HG03139 (cell line): ENCODE measurements around the gene UBTF.
"Not testable (repeated sequence)": the region's sequence is repeated elsewhere in the genome, so short reads cannot be mapped to it uniquely, and the experiment has no call there.

Source experiments
- ATAC-seq: cut with Tn5 transposase; IDR thresholded peaks from one replicate; pipeline ENCODE4 v1.9.1; 2021; ENCODE audit not compliant: unreplicated experiment

Gene UBTF

DNA sequence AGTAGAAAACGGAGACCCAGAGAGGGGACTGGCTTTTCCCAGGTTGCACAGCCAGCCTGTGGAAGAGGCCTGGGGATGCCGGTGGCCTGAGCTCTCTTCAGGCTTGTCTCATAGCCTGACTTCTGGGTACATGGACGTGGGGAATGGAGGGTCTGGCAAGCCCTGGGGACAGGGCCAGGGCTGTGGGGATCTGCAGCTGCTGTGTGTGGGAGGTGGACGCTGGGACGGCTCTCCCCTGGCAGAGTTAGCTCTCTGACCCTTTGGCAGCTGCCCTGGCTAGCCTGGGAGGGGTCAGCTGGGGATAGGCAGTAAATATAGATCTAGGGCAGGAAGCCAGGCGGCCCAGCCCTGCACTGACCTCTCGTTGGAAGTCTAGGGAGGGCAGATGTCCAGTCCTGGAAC, 28.0 kb upstream of the UBTF start:
- ATAC-seq, result no peak

DNA sequence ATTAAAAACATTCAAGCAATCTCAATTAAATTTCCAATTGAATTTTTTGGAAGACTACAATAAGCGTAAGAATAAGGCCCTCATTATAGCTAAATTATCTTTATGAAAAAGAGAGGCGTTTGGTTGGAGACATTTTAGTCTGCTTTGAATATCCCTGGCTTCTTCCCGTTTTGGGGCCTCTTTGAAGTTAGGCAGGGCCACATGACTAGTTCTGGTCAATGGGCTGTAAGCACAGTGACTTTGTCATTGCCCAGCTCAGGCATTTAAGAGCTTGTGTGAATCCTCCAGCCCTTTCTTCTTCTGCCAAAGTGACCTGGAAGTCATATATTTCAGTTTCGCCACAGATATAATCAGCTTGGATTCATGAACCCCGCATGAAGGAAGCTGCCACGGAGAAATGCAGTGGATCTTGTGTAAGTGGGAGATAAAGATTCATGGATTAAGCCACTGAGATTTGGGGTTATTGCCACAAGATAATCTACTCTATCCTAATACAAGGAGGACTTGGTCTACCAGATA, 21.7 kb upstream of the UBTF start:
- no peak for ATAC-seq

DNA sequence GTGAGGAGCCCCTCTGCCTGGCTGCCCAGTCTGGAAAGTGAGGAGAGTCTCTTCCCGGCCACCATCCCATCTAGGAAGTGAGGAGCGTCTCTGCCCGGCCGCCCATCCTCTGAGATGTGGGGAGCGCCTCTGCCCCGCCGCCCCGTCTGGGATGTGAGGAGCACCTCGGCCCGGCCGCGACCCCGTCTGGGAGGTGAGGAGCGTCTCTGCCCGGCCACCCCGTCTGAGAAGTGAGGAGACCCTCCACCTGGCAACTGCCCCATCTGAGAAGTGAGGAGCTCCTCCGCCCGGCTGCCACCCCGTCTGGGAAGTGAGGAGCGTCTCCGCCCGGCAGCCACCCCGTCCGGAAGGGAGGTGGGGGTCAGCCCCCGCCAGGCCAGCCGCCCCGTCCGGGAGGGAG, 18.4 kb upstream of the UBTF start:
- not testable (repeated sequence) for ATAC-seq

DNA sequence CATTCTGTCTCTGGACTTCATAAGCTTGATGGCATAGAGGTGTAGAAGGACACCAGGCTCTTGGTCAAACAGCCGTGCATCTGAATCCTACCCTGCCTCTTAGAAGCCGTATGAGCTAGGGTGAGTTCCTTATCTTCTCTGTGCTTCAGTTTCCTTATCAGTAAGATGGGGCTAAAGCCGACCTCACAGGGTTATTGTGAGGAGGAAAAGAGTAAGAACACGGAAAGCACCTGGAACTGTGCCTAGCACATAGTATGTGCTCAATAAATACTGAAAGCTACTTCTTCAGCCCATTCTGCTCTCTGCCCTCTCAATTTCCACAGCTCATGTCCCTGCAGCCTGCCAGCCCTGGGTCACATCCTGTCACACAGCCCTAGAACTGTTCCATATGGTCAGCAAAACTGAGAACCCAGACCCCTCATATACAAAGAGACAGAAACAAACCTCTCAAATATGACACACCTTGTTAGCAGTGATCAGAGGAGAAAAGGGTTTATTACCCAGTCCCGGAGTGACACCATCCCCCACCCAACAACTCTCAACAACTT, 17.0 kb upstream of the UBTF start:
- no peak for ATAC-seq

DNA sequence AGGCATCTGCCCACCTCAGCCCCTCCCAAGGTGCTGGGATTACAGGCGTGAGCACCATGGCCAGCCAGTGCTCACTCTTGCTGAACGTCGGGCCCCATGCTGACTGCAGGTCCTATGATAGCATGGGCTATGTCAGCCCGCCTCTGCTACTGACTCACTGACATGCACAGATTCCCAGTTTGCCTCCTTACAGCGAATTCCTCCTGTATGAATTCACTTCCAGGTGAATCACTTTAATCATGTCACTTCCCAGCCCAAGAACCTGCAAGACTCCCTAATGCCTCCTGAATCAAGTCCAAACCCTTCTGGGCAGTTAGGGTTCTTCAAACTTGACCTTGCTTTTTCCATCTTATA, 16.1 kb upstream of the UBTF start:
- no peak for ATAC-seq

DNA sequence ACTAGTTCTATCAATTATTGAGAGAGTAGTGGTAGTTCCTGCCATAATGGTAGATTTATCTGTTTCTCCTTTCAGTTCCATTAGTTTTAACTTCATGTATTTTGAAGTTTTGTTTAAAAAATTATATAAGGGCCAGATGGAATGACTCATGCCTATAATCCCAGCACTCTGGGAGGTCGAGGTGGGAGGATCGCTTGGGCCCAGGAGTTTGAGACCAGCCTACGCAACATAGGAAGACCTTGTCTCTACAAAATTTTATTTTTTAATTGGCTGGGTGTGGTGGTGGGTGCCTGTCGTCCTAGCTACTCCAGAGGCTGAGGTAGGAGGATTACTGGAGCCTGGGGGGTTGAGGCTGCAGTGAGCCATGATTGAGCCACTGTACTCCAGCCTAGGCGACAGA, 14.1 kb upstream of the UBTF start:
- no peak for ATAC-seq

DNA sequence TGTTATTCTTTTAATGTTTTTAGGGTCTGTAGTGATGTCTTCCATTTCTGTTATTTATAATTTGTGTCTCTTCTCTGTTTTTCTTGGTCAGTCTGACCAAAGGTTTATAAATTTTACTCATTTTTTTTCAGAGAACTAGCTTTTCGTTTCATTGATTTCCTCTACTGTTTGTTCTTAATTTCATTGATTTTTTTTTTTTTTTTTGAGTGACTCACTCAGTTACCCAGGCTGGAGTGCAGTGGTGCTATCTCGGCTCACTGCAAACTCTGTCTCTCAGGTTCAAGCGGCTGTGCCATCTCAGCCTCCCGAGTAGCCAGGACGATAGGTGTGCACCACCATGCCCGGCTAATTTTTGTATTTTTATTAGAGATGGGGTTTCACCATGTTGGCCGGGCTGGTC, 12.6 kb upstream of the UBTF start:
- no peak for ATAC-seq

DNA sequence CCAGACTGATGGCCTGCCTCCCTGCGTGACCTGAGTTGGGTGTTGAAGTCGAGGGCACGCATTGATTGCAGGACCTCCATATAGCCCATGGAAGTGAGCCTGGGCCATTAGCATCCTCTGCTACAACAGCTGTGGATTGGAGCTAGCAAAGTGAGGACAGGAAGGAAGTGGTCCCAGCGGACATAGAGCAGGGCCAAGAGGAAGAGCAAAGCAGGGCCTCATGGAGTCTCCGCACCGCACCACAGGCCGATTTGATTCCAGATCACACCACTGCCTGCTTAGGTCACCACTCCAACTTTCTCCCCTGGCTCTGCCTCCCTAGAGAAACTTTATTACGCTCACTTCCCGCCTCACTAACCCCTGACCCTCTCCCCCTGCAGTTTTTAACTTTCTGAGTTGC, 10.7 kb upstream of the UBTF start:
- no peak for ATAC-seq

DNA sequence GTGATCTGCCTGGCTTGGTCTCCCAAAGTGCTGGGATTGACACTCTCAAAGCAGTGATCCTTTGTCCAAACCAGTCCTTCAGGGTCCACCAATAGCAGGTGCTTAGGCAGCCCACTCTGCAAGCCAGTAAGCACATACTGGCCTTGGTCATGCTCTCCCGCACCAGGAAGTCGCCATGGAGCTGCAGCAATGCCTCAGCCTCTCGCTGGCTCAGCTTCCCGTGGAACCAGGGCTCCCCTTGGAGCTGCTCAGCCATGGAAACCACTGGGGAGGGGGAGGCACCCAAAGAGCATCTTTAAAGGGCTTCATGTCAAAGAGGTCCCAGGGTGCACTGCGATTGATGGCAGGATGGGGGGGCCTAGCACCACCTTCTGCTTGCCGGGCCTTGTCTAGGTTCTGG, 9.6 kb upstream of the UBTF start:
- no peak for ATAC-seq

DNA sequence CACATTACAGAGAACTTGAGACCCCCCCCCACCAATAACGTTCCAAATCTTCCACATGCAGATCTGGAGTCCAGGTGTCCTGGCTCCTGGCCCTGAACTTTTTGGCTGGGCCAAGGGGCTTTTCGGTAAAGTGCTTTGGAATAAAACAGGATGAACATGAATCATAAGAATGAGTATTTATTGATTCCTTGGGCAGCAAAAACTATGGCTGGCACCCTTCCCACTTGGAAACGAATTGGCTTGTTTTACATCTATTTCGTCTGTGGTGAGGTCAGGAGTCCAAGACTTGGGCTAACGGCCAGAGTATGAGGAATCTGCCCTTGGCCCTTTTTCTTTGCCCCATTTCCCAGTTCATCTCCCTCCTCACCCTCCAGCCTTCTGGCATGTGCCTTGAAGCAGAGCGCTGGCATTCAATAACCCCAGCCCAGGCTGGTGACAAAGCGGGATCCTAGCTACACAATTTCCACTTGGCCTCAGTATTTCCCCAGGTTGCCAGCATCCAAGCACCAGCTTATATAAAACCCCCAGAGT, 4.1 kb upstream of the UBTF start:
- ATAC-seq, result no peak

DNA sequence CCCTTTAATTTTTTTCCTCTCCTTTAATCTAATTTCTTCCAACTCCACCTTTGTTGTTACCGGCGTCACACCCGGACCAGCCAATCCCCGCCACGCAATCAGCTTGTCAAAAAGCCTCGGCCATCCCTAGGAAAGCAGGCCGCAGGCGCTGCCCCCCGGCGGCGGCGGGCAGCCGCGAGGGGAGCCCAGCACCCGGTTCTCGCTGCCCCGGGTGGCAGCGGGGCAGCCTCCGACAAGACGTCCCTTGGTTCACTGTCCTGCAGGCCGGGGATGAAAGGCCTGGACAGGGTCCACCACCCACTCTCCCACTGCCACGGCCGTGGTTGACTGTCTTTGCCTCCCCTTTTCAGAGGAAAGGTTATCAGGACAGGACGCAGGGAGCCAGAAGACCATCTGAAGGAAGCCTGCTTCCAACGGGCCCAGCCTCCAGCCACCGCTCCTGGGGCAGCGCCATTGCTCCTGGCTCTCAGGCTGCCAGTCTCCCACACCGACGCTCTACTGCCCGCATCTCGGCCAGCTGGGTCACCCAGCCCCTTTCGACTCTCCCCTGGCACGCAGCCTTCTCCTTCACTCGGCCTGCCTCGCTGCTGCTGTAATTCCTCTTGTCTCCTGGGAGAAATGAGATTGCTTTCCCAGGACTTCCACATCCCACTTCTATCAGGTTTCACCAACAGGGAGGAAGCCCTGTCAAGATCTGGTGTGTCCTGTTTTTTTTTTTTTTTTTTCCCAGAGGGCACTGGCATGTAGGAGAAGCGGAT, 2.8 kb upstream of the UBTF start:
- no peak for ATAC-seq

DNA sequence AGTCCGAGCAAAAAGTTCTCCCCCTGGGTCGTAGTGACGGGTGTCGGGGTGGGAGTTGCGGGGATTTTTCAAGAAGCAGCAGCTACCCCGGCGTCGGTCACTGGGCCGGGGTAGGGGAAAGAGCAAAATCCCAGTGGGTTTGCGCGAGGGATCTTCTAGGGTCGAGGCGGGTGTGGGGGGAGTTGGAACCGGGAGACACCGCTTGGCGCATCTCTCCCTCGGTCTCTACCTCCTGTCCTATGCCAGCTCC, 2.3 kb upstream of the UBTF start:
- no peak for ATAC-seq

DNA sequence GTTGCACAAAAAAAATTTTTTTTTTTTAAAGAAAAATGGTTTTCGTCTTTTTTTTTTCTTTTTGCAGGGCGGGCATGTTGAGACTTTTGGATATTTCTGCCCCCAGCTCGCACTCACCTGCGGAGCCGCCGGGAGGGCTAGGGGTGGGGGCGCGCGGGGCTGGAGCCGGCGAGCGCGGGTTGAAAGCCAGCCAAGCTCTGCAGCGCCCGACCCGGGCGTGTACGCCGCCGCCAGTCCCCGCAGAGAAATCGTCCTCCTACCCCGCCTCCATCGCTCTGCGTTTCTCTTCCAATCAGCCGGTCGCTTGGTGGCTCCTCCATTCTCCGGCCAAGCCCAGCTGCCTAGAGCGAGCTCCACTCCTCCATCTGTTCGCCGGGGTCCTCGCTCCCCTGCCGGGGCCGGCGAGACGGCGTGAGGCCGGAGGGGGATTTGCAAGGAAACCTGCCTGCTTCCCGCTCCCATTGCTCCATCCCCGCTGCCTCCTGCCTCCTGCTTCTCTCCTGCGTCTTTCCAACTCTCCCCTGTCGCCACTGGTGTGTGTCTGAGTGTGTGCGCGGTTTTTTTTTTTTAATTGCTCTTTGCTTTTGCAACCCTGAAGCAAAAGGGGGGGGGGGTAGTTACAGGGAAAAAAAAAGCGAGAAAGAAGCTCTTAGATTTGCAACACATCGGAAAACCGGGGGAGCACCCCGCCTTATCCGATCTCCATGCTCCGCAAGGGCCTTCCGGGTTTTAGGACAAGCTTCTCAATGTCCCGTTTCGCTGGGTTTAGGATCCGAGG, 1.8 kb upstream of the UBTF start:
- ATAC-seq, result no peak

DNA sequence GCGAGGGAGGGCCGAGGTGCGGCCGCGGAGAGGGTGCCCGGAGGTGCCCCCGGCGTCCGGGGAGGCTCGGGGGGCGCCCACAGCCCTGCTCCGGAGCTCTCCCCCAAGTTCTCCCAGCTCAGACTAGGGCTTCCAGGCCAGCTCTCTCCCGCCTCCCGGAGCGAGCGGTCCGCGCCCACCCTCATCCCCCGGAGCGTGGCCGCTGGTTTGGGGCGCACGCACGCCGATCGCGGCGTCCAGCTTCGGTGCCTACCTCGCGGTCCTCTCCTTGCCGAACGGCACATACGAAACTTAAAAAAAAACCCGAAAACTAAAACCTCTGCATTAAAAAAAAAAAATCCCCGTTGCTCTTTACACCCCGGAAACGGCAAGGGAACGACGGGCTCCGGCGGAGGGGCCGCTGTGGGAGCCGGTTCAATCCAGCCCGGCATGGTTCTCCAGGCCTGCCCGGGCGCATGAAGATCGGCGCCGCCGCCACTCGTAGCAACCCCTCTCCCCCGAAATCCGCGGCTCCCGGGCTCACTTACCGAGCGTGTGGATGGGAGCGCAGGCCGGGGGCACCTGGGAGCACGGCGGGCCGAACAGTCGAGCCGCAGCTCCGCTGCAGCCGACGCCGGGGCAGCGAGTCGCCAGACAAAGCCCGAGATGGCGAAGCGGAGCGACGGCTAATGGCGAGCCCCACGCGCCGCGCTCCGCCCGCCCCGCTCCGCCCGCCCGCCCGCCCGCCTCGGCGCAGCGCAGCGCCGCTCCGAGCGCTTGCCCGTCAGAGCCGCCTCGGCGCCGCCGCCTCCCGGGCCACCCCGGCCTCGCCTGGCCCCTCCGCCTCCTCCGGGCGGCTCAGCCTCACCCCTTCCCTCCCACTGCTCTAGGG, 973 bp upstream of the UBTF start:
- ATAC-seq, result no peak

DNA sequence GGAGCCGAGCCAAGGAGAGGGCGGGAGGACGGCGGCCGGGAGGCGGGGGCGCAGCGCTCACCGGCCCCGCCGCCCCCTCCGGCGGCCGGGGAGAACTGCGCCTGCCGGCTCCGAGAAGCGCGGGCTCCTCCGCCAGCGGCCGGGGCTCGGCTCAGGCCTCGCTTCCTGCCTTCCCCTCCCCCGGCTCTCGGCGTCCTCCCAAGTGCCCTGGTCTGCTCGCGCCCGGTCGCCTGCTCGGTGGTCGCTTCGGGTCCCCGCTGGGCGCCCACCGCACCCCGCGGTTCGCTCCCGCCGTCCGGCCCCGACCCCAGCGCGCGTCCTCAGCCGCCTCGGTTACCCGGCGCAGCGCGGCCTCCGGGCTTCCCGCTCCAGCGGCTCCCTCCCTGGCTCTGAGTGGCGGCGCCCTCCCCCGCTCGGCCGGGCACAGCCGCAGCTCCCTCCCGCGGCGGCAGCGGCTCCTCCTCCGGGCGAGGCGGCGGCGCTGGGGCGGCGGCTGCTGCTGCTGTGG, 313 bp downstream of the UBTF start:
- peak; percentile 26 for ATAC-seq

DNA sequence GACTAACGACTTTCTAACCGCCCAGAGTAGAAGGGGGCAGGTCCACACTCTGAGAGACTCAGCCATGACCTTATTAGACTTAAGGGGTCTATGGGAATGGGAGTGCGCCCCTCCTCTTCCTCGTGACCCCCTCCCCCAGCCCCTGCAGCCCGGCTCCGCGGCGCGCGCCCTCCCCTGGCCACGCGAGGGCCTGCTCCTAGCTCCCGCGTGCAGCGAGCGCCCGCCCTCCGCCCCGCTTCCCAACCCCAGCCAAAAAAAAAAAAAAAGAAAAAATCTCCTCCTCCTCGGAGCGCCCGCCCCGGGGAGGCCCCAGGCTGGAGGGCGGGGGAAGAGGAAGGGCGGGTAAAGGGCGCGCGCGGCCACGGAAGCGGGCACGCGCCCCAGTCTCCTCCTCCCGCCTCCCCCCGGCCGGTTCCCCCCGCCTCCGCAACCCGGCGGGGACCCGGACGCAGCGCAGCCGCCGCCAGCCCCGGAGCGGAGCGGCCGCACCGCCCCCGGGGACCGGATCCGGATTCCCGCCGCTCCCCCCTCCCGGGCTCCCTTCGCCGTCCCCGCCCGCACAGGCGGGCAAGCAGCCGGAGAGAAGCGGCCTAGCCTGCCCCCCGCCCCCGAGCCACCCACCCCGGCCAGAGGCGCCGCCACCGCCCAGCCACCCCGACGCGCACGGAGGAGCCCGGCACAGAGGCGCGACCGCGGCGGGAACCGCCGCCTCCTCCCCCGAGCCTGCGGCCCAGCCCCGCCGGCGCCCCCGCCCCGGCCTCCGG, 949 bp downstream of the UBTF start:
- peak; percentile 29 for ATAC-seq

DNA sequence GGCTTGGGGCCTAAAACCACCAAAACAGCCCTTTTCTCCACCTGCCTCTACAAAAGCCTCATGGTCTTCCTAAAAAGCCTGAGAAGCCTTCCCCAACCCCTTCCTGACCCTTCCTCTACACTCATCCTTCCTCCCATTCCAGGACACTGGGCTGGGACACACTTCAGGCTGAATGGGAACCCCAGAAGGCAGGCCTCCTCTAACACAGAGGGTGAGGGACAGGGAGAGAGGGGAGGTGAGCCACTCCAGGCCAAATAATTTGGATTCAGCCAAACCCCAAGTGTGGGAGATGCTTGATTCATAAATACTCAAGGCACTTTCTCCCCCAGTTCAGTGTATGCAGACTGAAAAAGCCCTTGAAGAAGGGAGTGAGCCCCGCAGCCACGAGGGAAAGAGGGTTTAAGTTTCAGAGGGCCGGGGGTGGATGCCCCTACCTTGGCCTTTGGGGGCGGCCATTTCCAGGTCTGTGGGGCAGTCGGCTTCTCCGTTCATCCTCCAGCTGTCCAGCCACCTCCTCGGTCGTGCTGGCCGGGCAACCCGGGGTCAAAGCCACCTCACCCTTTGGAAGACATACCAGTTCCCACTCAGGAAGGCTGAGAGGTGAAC, 1.6 kb downstream of the UBTF start:
- ATAC-seq, result no peak

DNA sequence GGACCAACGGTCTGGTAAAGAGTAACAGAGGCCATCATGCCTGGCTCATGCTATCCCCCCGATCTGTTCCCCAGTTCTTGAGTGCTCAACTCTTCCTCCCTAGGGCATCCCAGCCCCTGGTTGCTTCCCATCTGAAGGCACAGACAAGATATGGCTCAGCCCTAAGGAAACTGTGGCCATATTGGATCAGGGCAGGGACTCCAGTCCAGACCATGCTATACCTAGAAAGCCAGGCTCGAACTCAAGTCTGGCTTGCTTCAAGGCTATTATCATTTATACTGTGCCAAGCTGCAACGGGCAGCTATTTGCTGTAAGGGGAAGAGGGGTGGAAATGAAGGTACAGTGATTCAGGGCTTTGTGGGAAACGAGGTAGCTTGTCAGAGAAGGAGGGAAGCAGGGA, 2.8 kb downstream of the UBTF start:
- no peak for ATAC-seq

DNA sequence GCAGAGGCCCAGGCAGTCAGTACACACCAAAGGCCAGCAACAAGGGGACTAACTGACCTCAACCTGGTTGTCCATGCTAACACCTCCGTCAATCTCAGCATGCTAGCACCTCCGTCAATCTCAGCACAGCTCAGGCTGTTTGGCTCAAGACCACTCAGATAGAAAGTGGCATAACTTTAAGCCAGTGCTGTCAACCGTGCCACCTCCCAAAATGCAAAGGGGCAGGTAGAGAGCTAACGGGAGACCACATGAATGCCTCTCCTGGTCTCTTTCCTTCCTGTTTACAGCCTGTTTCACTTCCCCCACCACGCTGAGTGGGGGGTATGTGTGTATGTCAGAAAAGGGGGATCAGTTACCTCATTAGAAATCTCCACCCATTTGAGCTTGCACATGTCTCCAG, 3.3 kb downstream of the UBTF start:
- ATAC-seq, result no peak

DNA sequence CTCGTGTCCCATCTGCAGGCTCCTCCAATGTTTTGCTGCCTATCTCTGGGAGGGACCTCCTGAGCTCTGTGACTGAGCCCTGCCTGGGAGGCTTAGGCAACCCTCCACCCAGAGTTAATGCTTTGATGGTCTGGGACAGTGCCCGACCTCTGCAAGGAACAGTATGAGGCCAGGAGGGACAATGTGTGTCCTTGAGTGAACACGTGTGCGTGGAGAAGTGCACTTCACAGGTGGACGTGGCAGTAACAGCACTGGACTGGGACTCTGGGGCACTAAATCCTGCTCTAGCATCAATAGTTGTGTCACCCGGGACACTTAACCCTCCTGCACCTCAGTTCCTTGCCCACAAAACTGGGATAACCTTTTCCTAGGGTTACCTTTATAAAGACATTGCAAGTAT, 4.6 kb downstream of the UBTF start:
- ATAC-seq, result no peak
